Tibial nerve (tissue), 3 donors: Measurements from ENCODE around the gene ANKS1A.

Experiments
- CTCF ChIP-seq, 5 experiments: fragments of 200-600 bp in 3 of 5; fragments of 450-650 bp in 2 of 5; sonication (generic) in 3 of 5; IDR thresholded peaks; one replicate each; pipeline ENCODE4 v1.5.1; 2016 to 2019; ENCODE audit warnings: antibody characterized with exemption in 5 of 5, mild to moderate bottlenecking in 3 of 5, moderate library complexity in 2 of 5
- POLR2A ChIP-seq, 2 donors: fragments of 450-650 bp; IDR thresholded peaks; one replicate each; pipeline ENCODE4 v1.6.1; 2017; ENCODE audit warnings: antibody characterized with exemption in 2 of 2, mild to moderate bottlenecking in 2 of 2, moderate library complexity in 2 of 2

- no peak for TF ChIP-seq CTCF (IDR thresholded peaks at IDR 0.05)
- no peak for TF ChIP-seq POLR2A (IDR thresholded peaks at IDR 0.05)
Measured at GRCh38 chr6:35071347-35071994, 182.4 kb downstream of the ANKS1A start.
